Measurements from ENCODE around the gene SLC16A8.
A peak's percentile ranks its signal among the peaks of the same experiment; 100 is the strongest.

Gene SLC16A8

GRCh38 chr22:38072322-38073149 is 11.4 kb downstream of the SLC16A8 start:
- no peak for DNase-seq (ENCODE audit: low read depth)

- DNase-seq (ENCODE audit: low read depth): no peak
These were observed 12.3 kb downstream of the SLC16A8 start for GRCh38 chr22:38071421-38072321.

- no peak for DNase-seq (ENCODE audit: low read depth)
These were observed 13.6 kb downstream of the SLC16A8 start for GRCh38 chr22:38070250-38070921.

- DNase-seq (ENCODE audit: low read depth): no peak
These were observed 14.4 kb downstream of the SLC16A8 start for GRCh38 chr22:38069372-38070249.

- DNase-seq (ENCODE audit: low read depth): no peak
These were observed 15.2 kb downstream of the SLC16A8 start for GRCh38 chr22:38068641-38069371.

- no peak for DNase-seq (ENCODE audit: low read depth)
These were observed 16.1 kb downstream of the SLC16A8 start for GRCh38 chr22:38067761-38068360.

- no peak for DNase-seq (ENCODE audit: low read depth)
These were observed 17.0 kb downstream of the SLC16A8 start for GRCh38 chr22:38067028-38067415.

GRCh38 chr22:38066381-38067027 is 17.5 kb downstream of the SLC16A8 start:
- DNase-seq (ENCODE audit: low read depth): no peak

GRCh38 chr22:38065539-38065938 is 18.4 kb downstream of the SLC16A8 start:
- DNase-seq (ENCODE audit: low read depth): no peak

GRCh38 chr22:38062791-38063190 is 21.2 kb downstream of the SLC16A8 start:
- DNase-seq (ENCODE audit: low read depth): no peak

GRCh38 chr22:38056969-38057891 is 26.8 kb downstream of the SLC16A8 start, which contains the start of gene PICK1:
TSS of gene PICK1 (plus strand) at chr22:38057404. CDS start at chr22:38057810, 406 bp downstream.
- DNase-seq (ENCODE audit: low read depth): peak; percentile 70

GRCh38 chr22:38051900-38052862 is 31.8 kb downstream of the SLC16A8 start:
- DNase-seq (ENCODE audit: low read depth): peak; percentile 63

GRCh38 chr22:38051261-38051660 is 32.7 kb downstream of the SLC16A8 start:
- DNase-seq (ENCODE audit: low read depth): no peak

GRCh38 chr22:38050720-38051119 is 33.3 kb downstream of the SLC16A8 start:
- no peak for DNase-seq (ENCODE audit: low read depth)

GRCh38 chr22:38049812-38050619 is 34.0 kb downstream of the SLC16A8 start:
- DNase-seq (ENCODE audit: low read depth): no peak

GRCh38 chr22:38046070-38046748 is 37.8 kb downstream of the SLC16A8 start:
- DNase-seq (ENCODE audit: low read depth): no peak

All from stimulated activated CD8-positive, alpha-beta memory T cell treated with anti-CD3 and anti-CD28 coated beads, Interleukin-4, amount 100 ng/mL, for 24 hours (primary cell).